PC-9 (cell line): ENCODE data around the gene IDH3G. TPM values are rescaled to one million over a fixed set of nuclear protein-coding genes. Genes with fewer than 3 reads are reported as not detected.
"Not testable (repeated sequence)": the region's sequence is repeated elsewhere in the genome, so short reads cannot be mapped to it uniquely, and the experiment has no call there.

Experiments
- BruUV-seq: library from RNA; stranded (reverse); fragments of 400-500 nt; replicated peaks from 2 replicates; lab custom pipeline; 2021; lab: Mats Ljungman, UMichigan
- CTCF ChIA-PET: fragments of 300-600 bp; sonication (Branson Sonifier 250); formaldehyde crosslinking; loops from one replicate; lab custom pipeline; 2022; ENCODE audit warnings: antibody characterized with exemption; lab: Charles Lee
- POLR2A ChIA-PET: fragments of 300-600 bp; sonication (Branson Sonifier 250); formaldehyde crosslinking; loops from one replicate; lab custom pipeline; 2022; ENCODE audit warnings: antibody characterized with exemption; ENCODE audit not compliant: unreplicated experiment; lab: Charles Lee
- DNase-seq, 2 experiments: peaks; one replicate each; pipeline versions ENCODE4 v3.0.0 to v3.0.0-alpha.2; 2015 to 2022; ENCODE audit warnings: mixed read lengths in 1 of 2
- H2AFZ ChIP-seq: fragments of 200-600 bp; sonication (generic); 2 replicates; pipeline ENCODE4 v1.8.1; 2017; ENCODE audit warnings: antibody characterized with exemption
- H3F3A ChIP-seq: fragments of 200-600 bp; sonication (generic); 2 replicates; pipeline ENCODE4 v1.8.1; 2017; ENCODE audit warnings: antibody characterized with exemption, mild to moderate bottlenecking, low read depth; ENCODE audit not compliant: insufficient read depth
- H3K27ac ChIP-seq: fragments of 200-600 bp; sonication (generic); 2 replicates; pipeline ENCODE4 v1.6.1; 2016; ENCODE audit warnings: mixed run types
- H3K27me3 ChIP-seq: fragments of 200-600 bp; sonication (generic); 2 replicates; pipeline ENCODE4 v1.6.1; 2016; ENCODE audit warnings: low read depth, mixed run types; ENCODE audit not compliant: insufficient read depth
- H3K36me3 ChIP-seq: fragments of 200-600 bp; sonication (generic); 2 replicates; pipeline ENCODE4 v1.6.1; 2016; ENCODE audit warnings: low read depth, mixed run types
- H3K4me1 ChIP-seq: fragments of 200-600 bp; sonication (generic); replicated peaks from 2 replicates; pipeline ENCODE4 v1.6.1; 2016; ENCODE audit warnings: mixed run types; ENCODE audit not compliant: insufficient read depth
- H3K4me2 ChIP-seq: fragments of 200-600 bp; sonication (generic); 2 replicates; pipeline ENCODE4 v1.6.1; 2017; ENCODE audit warnings: mixed run types
- H3K4me3 ChIP-seq: fragments of 200-600 bp; sonication (generic); 2 replicates; pipeline ENCODE4 v1.6.1; 2016; ENCODE audit warnings: mixed run types
- H3K79me2 ChIP-seq: fragments of 200-600 bp; sonication (generic); 2 replicates; pipeline ENCODE4 v1.6.1; 2017; ENCODE audit warnings: low read depth, mixed run types
- H3K9me2 ChIP-seq: fragments of 200-600 bp; sonication (generic); 2 replicates; pipeline ENCODE4 v1.8.1; 2017; ENCODE audit warnings: mild to moderate bottlenecking; ENCODE audit not compliant: insufficient read depth
- H3K9me3 ChIP-seq: fragments of 200-600 bp; sonication (generic); 2 replicates; pipeline ENCODE4 v1.8.1; 2016; ENCODE audit warnings: low read depth; ENCODE audit not compliant: insufficient read depth
- H4K20me1 ChIP-seq: fragments of 200-600 bp; sonication (generic); 2 replicates; pipeline ENCODE4 v1.8.1; 2017; ENCODE audit not compliant: insufficient read depth
- EZH2 ChIP-seq: fragments of 200-600 bp; sonication (generic); IDR thresholded peaks from 2 replicates; pipeline ENCODE4 v1.8.0; 2017; ENCODE audit warnings: antibody characterized with exemption, low read depth
- intact Hi-C: fragments of 100-400 bp; cut with micrococcal nuclease; formaldehyde crosslinking; loops from one replicate; pipeline ENCODE4 v1.10.0; 2022; ENCODE audit not compliant: unreplicated experiment
- total RNA-seq: library from RNA; stranded (reverse); gene quantifications from 2 replicates; pipeline ENCODE4 v1.2.3, GENCODE V29; 2021
- TF ChIP-seq, protein P1 (sequence below): fragments of 200-600 bp; sonication (generic); conservative IDR thresholded peaks from 2 replicates; pipeline ENCODE4 v1.6.1; 2017; ENCODE audit warnings: mixed run types, antibody characterized with exemption, mild to moderate bottlenecking, moderate library complexity

The IDH3G gene
- total RNA-seq, 1 experiment from 2014 or later, result 63.4 TPM

DNA sequence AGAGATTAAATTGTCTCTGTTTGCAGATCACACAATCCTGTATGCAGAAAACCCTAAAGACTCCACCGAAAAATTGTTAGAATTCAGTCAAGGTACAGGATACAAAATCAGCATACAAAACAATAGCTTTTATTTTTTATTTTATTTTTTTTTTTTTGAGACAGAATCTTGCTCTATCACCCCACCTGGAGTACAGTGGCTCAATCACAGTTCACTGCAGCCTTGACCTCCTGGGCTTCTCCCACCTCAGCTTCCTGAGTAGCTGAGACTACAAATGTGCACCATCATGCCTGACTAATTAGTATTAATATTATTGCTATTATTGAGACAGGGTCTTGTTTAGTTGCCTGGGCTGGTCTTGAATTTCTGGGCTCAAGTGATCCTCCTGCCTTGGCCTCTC is 39.0 kb downstream of the IDH3G start:
- H3K79me2 ChIP-seq, result no peaks in the 10 kb centered on the region
- H3K36me3 ChIP-seq, result no peaks in the 10 kb centered on the region
- H2AFZ ChIP-seq, result no peak overlapping the region
- no peaks in the 10 kb centered on the region for H3K4me1 ChIP-seq
- no peak overlapping the region for H3K27ac ChIP-seq
- POLR2A ChIA-PET, result interaction anchor here (0.6 to 0.7 kb wide), 2 partner anchors 421 to 788 kb away, joined by 3 read pairs; partner anchors contain the start of gene ZNF275
- H4K20me1 ChIP-seq, result no peaks in the 10 kb centered on the region
- H3K27me3 ChIP-seq, result no peaks in the 10 kb centered on the region
- no peaks in the 10 kb centered on the region for H3K9me3 ChIP-seq
- DNase-seq, result no peak
- no peaks in the 10 kb centered on the region for H3K9me2 ChIP-seq
- H3F3A ChIP-seq, result no peaks in the 10 kb centered on the region
- no peak overlapping the region for H3K4me3 ChIP-seq
- CTCF ChIA-PET, result interaction anchor here (0.6 kb wide), 2 partner anchors 70 to 736 kb away, joined by 3 to 4 read pairs; no protein-coding TSS in a partner anchor
- TF ChIP-seq EZH2, result no peak
- TF ChIP-seq, protein P1, sequence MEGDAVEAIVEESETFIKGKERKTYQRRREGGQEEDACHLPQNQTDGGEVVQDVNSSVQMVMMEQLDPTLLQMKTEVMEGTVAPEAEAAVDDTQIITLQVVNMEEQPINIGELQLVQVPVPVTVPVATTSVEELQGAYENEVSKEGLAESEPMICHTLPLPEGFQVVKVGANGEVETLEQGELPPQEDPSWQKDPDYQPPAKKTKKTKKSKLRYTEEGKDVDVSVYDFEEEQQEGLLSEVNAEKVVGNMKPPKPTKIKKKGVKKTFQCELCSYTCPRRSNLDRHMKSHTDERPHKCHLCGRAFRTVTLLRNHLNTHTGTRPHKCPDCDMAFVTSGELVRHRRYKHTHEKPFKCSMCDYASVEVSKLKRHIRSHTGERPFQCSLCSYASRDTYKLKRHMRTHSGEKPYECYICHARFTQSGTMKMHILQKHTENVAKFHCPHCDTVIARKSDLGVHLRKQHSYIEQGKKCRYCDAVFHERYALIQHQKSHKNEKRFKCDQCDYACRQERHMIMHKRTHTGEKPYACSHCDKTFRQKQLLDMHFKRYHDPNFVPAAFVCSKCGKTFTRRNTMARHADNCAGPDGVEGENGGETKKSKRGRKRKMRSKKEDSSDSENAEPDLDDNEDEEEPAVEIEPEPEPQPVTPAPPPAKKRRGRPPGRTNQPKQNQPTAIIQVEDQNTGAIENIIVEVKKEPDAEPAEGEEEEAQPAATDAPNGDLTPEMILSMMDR, result no peak; the same call in 1 of the 2 replicates
- BruUV-seq, result no TSS peak
- H3K4me2 ChIP-seq, result no peak overlapping the region
- intact Hi-C loops, result no loop called here

DNA sequence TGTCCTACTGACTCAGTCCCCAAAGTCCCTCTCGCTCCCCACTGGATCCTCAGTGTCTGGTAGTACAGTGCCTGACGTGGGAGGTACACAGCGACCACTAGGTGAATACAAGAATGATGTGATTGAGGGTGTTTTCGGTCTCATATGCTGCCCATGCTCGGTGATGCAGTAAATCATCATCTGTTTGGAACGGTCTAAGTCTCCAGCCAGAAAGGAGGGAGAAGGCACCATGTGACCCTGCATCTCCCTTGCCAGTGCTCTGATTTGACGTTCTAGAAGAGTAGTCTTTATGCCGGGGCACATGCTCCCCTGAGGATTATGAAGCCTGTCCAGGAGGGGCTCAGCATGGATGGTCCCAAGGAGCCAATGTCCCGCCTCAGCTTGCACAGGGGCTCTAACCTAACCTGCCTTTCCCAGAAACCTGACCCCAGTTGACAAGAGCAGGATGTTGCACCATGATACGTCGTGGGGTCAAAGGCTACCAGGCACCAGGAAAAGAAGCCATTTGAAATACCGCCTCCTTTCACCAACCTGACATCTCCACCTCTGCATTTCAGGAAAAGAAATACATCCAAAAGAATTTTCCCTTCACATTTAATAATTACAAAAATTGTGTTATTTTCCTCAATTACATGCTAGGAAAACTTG is 43.9 kb downstream of the IDH3G start:
- H3F3A ChIP-seq, result no peaks in the 10 kb centered on the region
- ChIA-PET CTCF (no interaction called here), POLR2A (no interaction called here)
- no peak overlapping the region for H2AFZ ChIP-seq
- intact Hi-C loops, result no loop called here
- no peaks in the 10 kb centered on the region for H3K9me3 ChIP-seq
- no peak overlapping the region for H3K27ac ChIP-seq
- BruUV-seq, result no TSS peak
- no peak overlapping the region for H3K4me2 ChIP-seq
- H3K4me1 ChIP-seq, result no peaks in the 10 kb centered on the region
- TF ChIP-seq EZH2, result no peak
- TF ChIP-seq, protein P1, result no peak
- no peaks in the 10 kb centered on the region for H4K20me1 ChIP-seq
- no peak overlapping the region for H3K4me3 ChIP-seq
- H3K79me2 ChIP-seq, result no peaks in the 10 kb centered on the region
- DNase-seq, result no peak
- H3K36me3 ChIP-seq, result no peaks in the 10 kb centered on the region
- H3K27me3 ChIP-seq, result no peaks in the 10 kb centered on the region
- H3K9me2 ChIP-seq, result no peaks in the 10 kb centered on the region

DNA sequence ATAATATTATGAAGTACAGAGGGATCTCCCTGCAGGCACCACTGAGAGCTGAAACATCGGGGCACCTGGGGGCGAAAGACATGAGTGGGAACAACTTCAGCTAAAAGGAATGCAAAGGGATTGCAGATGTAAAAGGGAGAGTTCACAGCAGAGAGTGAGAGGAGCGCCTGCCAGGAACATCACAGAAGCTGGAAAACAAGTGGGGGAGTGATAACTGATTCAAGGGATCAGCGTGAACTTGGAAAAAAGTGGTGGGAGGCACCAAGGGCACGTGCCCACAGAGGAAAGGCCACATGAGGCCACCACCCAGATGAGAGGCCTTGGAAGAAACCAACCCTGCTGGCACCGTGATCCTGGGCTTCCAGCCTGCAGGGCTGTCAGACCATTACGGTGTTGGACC is 45.2 kb downstream of the IDH3G start:
- POLR2A ChIA-PET, intact Hi-C loops, CTCF ChIA-PET: not testable (repeated sequence)

DNA sequence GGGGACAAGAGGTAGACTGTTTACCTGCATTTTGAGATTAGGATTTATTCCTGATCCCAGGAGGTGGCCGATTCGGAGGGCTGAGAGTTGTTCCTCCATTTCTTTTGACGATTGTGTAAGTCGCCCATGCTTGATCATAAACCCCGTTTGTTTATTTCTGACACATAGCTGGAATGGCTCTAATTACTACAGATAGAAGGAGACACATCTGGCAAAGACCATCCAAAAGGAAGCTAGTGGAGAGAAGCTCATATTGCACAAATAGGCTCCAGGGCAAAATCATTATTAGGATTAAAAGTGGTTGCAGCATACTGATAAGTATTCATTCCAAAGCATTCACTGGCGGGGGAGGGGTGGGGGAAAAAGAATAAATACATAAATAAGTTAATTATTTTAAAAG is 47.2 kb downstream of the IDH3G start:
- DNase-seq, H3K9me2 ChIP-seq, H3K4me1 ChIP-seq, H3K36me3 ChIP-seq, H4K20me1 ChIP-seq, BruUV-seq, H3F3A ChIP-seq, H3K27ac ChIP-seq, CTCF ChIA-PET, H3K79me2 ChIP-seq, H3K9me3 ChIP-seq, H2AFZ ChIP-seq, POLR2A ChIA-PET, intact Hi-C loops, H3K27me3 ChIP-seq, H3K4me3 ChIP-seq, H3K4me2 ChIP-seq: not testable (repeated sequence)

More for the DNA sequence above, 45.2 kb downstream of the IDH3G start:
- not testable (repeated sequence) for H3K27ac ChIP-seq, H4K20me1 ChIP-seq, BruUV-seq, H2AFZ ChIP-seq, H3K9me3 ChIP-seq, H3K79me2 ChIP-seq, H3K4me2 ChIP-seq, H3K27me3 ChIP-seq, H3K36me3 ChIP-seq, DNase-seq, H3K4me1 ChIP-seq, H3K9me2 ChIP-seq, H3K4me3 ChIP-seq, H3F3A ChIP-seq
